Measurements from ENCODE around the gene NDUFS7.
"Not testable (repeated sequence)": the region's sequence is repeated elsewhere in the genome, so short reads cannot be mapped to it uniquely, and the experiment has no call there.

NDUFS7 gene

DNA sequence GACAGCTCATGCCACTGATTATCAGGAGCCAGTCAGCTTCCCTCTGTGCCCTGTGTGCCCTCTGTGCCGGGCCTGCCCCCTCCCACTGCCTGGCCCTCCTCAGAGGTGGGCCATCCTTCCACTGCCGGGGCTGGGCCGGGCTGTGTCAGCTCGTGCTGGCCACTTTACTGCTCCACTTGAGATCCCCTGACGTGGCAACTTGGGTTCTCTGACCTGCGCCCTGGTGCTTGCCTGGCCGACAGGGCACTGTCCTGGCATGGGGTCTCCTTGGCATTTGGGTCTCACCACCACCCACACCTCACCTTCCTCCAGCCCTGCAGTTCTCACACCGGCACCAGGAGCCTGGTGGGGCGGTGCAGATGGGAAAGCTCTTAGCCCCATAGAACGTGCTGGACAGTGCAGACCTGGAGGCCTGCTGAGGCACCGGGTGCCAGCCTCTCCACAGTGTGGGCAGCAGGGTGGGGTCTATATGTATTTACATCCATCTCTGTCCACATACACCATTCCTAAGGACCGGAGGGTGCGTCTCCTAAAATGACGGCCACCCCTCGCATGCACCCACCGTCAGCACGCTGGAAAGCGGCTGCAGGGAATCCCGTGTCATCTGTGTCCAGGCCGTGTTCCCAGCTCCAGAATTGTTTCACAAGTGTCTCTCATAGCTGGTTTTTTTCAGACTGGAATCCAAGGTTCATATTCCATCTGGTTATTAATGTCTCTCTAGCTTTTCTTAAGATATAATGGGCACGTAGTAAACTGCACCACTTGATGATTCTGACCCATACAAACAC lies 35.4 kb downstream of the NDUFS7 start:
- DNase-seq = no peak

DNA sequence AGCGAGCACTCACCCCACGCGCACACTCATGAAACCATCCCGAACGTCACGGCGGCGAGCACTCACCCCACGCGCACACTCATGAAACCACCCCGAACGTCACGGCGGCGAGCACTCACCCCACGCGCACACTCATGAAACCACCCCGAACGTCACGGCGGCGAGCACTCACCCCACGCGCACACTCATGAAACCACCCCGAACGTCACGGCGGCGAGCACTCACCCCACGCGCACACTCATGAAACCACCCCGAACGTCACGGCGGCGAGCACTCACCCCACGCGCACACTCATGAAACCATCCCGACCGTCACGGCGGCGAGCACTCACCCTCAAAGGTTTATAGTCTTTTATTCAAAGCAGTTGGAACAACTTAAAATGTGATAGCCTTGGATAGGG lies 36.4 kb downstream of the NDUFS7 start:
- DNase-seq = not testable (repeated sequence)

DNA sequence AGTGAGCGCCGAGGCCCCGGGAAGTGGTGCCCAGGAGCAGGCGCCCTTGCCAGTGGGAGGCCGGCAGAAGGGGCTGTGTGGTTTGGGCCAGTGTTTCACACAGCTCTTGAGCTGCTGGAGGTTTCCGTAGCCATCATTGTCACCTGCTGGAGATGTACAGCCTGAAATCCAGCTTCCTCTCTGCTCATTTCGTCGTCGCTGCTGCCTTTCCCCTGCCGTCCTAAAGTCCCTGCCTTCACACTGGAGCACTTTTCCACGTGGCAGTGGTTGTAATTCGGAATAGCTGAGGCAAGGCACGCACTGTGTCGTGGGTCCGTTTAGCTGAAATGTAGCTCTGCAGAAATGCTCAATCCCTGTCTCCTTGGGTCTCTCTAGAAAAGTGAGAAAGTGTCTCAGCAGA lies 36.9 kb downstream of the NDUFS7 start:
- DNase-seq = no peak

GRCh38 chr19:1421218-1421957 lies 37.7 kb downstream of the NDUFS7 start:
- no peak for DNase-seq

- DNase-seq = no peak
Measured at GRCh38 chr19:1421958-1422305, 38.2 kb downstream of the NDUFS7 start.

DNA sequence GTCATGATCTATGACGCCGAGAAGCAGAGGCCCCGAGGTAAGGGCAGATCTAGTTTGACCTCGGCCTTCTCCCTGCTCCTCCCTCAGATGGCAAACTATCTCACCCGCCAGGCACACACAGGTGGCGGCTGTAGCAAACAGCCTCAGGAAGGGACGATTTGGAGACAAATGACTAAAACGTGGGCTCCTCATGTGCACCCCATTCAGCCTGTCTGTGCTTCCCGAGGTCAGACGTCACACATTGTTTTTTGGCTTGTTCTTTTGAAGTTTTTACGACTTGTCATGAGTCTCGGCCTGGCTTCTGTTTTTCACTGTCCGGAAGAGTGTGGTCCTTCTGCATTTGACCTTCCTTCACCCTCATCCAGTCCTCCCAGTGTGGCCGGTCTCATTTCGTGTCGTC lies 38.7 kb downstream of the NDUFS7 start:
- DNase-seq = no peak

- no peak for DNase-seq
Measured at GRCh38 chr19:1422943-1423342, 39.2 kb downstream of the NDUFS7 start.

- DNase-seq = no peak
Measured at GRCh38 chr19:1423436-1424191, 39.9 kb downstream of the NDUFS7 start.

- DNase-seq = no peak
Measured at GRCh38 chr19:1424192-1424955, 40.7 kb downstream of the NDUFS7 start.

- DNase-seq = no peak
Measured at GRCh38 chr19:1425102-1425837, 41.6 kb downstream of the NDUFS7 start.

DNA sequence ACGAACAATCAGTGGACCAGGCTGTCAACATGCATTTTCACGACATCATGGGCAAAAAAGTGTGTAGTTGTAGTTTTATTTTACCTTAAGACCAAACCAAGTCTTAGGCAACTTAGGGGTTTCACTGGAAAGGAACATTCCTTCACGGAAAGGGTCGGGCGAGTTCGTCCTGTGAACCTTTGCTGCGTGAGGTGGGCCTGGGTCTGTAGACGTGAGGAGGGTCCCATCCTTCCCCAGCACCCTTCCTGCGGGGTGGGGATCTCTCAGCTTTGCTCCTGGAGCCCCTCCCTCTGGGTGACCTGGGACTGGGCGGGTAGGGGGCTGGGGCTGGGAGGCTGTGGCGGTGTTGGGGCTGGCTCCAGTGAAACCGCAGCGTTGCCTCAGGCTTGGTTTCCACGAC lies 42.2 kb downstream of the NDUFS7 start:
- DNase-seq = no peak

DNA sequence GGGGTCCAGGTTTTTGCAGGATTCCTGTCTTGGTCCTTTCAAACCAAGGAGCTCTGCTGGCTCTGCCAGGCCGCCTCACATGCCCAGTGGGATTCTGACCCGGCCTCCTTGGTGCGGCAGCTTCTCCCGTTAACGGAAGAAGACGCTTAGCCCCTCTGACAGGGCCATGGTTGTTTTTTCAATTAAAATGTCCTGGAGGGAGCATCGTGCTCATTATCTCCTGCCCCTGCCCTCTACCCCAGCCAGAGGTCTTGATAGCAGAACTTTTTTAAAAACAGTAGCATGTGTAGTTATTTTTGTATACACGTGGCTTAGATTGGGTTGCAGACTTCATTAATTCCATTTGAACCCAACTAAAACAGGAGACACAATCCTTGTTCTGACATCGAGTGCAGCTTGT lies 43.0 kb downstream of the NDUFS7 start:
- DNase-seq = no peak

GRCh38 chr19:1427221-1427920 lies 43.7 kb downstream of the NDUFS7 start:
- no peak for DNase-seq

DNA sequence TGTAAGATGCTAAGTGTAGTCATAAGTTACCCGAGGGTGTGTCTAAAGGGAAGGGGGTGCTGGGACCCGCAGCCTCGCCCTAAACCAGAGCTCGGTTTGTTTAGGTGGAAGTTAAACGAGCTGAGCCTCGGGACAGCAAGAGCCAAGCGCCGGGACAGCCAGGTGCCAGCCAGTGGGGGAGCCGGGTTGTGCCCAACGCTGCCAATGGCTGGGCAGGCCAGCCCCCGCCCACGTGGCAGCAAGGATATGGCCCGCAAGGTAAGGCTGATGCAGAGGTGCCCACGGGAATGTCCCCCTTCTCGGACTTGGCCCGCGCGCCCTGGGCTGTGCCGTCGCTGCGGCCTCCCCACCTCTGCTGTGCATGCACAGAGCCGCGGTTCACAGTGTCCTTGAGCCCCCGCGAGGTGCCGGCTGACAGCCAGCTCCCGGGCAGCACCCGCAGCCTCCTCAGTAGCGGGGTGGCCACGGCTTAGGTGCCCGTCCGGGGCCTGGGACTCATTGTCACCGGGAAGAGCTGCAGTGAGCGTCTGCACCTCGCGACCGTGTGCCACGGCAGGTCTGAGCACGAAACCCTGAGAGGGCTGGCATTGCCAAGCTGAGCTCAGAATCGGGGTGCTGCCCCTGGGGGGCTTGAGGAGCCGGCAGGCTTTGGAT lies 45.2 kb downstream of the NDUFS7 start:
- no peak for DNase-seq

GRCh38 chr19:1429750-1430149 lies 46.0 kb downstream of the NDUFS7 start:
- DNase-seq = no peak

GRCh38 chr19:1430246-1430645 lies 46.5 kb downstream of the NDUFS7 start:
- no peak for DNase-seq

- no peak for DNase-seq
Measured at GRCh38 chr19:1431759-1432506, 48.2 kb downstream of the NDUFS7 start.

DNA sequence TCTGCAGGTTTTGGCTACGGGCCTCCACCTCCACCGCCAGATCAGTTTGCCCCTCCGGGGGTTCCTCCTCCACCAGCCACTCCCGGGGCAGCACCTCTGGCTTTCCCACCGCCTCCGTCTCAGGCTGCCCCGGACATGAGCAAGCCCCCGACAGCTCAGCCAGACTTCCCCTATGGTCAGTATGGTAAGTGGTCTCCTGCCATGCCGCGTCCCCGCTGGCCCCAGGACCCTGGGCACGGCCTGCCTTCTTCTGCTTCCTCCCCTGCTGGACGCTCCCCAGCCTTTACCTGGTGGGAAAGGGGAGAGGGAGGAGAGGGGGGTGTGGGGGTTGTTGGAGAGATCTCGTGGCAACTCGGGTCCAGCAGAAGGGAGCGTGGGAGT lies 48.8 kb downstream of the NDUFS7 start:
- no peak for DNase-seq

- DNase-seq = no peak
Measured at GRCh38 chr19:1433119-1434039, 49.7 kb downstream of the NDUFS7 start.
